Nephron (organoid): ENCODE data around the gene DPH2.

Experiments used
- H3K27ac Mint-ChIP-seq, 3 experiments: 2 replicates each; pipeline ENCODE4 v1.8.0; 2020; ENCODE audit warnings: mixed read lengths in 3 of 3, mild to moderate bottlenecking in 2 of 3, moderate library complexity in 1 of 3
- H3K27me3 Mint-ChIP-seq: 2 replicates; pipeline ENCODE4 v1.8.0; 2021; ENCODE audit warnings: low read depth, mild to moderate bottlenecking, moderate library complexity, mixed read lengths
- H3K36me3 Mint-ChIP-seq: 2 replicates; pipeline ENCODE4 v1.8.0; 2020; ENCODE audit warnings: low read depth, mixed read lengths
- H3K4me1 Mint-ChIP-seq: 2 replicates; pipeline ENCODE4 v1.8.0; 2020; ENCODE audit warnings: mixed read lengths
- H3K4me3 Mint-ChIP-seq, 3 experiments: 2 replicates each; pipeline ENCODE4 v1.8.0; 2020; ENCODE audit warnings: mild to moderate bottlenecking in 3 of 3, mixed read lengths in 3 of 3, moderate library complexity in 2 of 3
- H3K9me3 Mint-ChIP-seq: 2 replicates; pipeline ENCODE4 v1.8.0; 2020; ENCODE audit warnings: mixed read lengths
- CTCF ChIP-seq, 3 experiments: fragments of 200-600 bp; sonication (generic); IDR thresholded peaks; one replicate each; pipeline ENCODE4 v1.5.0; 2021; ENCODE audit warnings: antibody characterized with exemption in 3 of 3; ENCODE audit not compliant: unreplicated experiment in 3 of 3

DPH2 gene

GRCh38 chr1:43977376-43978263, 7.8 kb downstream of the DPH2 start:
- Mint-ChIP-seq H3K4me1 (peaks cover 51% of the 10 kb centered on the region), H3K9me3 (no peaks in the 10 kb centered on the region), H3K27me3 (no peaks in the 10 kb centered on the region), H3K36me3 (peaks cover 29% of the 10 kb centered on the region), H3K4me3 (peak overlapping the region; percentile 94 to 95 (median 94)), H3K27ac (peak overlapping the region in 1 of 3 experiments; percentile 0)
- no peak for TF ChIP-seq CTCF (IDR thresholded peaks at IDR 0.05; ENCODE audit: unreplicated experiment in 3 of 3)

GRCh38 chr1:43978264-43978550, 8.4 kb downstream of the DPH2 start:
- peaks cover 57% of the 10 kb centered on the region for H3K4me1 Mint-ChIP-seq
- H3K27me3 Mint-ChIP-seq, result no peaks in the 10 kb centered on the region
- peaks cover 29% of the 10 kb centered on the region for H3K36me3 Mint-ChIP-seq
- peak overlapping the region; percentile 94 to 95 (median 94) for H3K4me3 Mint-ChIP-seq
- H3K9me3 Mint-ChIP-seq, result no peaks in the 10 kb centered on the region
- peak overlapping the region in 2 of 3 experiments; percentile 64 to 78 for H3K27ac Mint-ChIP-seq
- no peak for TF ChIP-seq CTCF (IDR thresholded peaks at IDR 0.05; ENCODE audit: unreplicated experiment in 3 of 3)

GRCh38 chr1:43978551-43979260, 8.9 kb downstream of the DPH2 start, which contains the start of gene B4GALT2:
B4GALT2 (plus strand) TSS chr1:43979210; CDS start chr1:43981161, 1,951 bp downstream.
- H3K27ac Mint-ChIP-seq, result peak within 1 kb of the TSS; percentile 25 to 78 (median 75)
- H3K36me3 Mint-ChIP-seq, result peaks cover 33% of the 10 kb centered on the region
- H3K4me1 Mint-ChIP-seq, result peaks cover 60% of the 10 kb centered on the region
- TF ChIP-seq CTCF (IDR thresholded peaks at IDR 0.05; ENCODE audit: unreplicated experiment in 3 of 3), result no peak
- H3K4me3 Mint-ChIP-seq, result peak within 1 kb of the TSS; percentile 94 to 95 (median 94)
- H3K9me3 Mint-ChIP-seq, result no peaks in the 10 kb centered on the region
- no peaks in the 10 kb centered on the region for H3K27me3 Mint-ChIP-seq

- H3K4me3 Mint-ChIP-seq, result no peak overlapping the region
- TF ChIP-seq CTCF (IDR thresholded peaks at IDR 0.05; ENCODE audit: unreplicated experiment in 3 of 3), result no peak
Measured at GRCh38 chr1:43979261-43979527, 9.4 kb downstream of the DPH2 start.

GRCh38 chr1:43979528-43980254, 9.9 kb downstream of the DPH2 start:
- H3K4me1 Mint-ChIP-seq, result peaks cover 52% of the 10 kb centered on the region
- H3K4me3 Mint-ChIP-seq, result peak overlapping the region; percentile 89 to 93 (median 93)
- H3K36me3 Mint-ChIP-seq, result peaks cover 38% of the 10 kb centered on the region
- H3K27ac Mint-ChIP-seq, result peak overlapping the region in 2 of 3 experiments; percentile 72 to 75
- H3K9me3 Mint-ChIP-seq, result no peaks in the 10 kb centered on the region
- H3K27me3 Mint-ChIP-seq, result no peaks in the 10 kb centered on the region
- TF ChIP-seq CTCF (IDR thresholded peaks at IDR 0.05; ENCODE audit: unreplicated experiment in 3 of 3), result no peak

More at GRCh38 chr1:43979261-43979527, 9.4 kb downstream of the DPH2 start:
- H3K4me1 Mint-ChIP-seq, result peaks cover 56% of the 10 kb centered on the region
- H3K27me3 Mint-ChIP-seq, result no peaks in the 10 kb centered on the region
- no peaks in the 10 kb centered on the region for H3K9me3 Mint-ChIP-seq
- no peak overlapping the region for H3K27ac Mint-ChIP-seq
- H3K36me3 Mint-ChIP-seq, result peaks cover 36% of the 10 kb centered on the region
